NCI-H69 (cell line): ENCODE data around the gene ACAD9.

ENCODE experiments used
- DNase-seq: peaks from one replicate; lab custom pipeline; 2025; lab: John Stamatoyannopoulos, UW

The ACAD9 gene

GRCh38 chr3:128935922-128936321 lies 56.5 kb downstream of the ACAD9 start:
- no peak for DNase-seq

DNA sequence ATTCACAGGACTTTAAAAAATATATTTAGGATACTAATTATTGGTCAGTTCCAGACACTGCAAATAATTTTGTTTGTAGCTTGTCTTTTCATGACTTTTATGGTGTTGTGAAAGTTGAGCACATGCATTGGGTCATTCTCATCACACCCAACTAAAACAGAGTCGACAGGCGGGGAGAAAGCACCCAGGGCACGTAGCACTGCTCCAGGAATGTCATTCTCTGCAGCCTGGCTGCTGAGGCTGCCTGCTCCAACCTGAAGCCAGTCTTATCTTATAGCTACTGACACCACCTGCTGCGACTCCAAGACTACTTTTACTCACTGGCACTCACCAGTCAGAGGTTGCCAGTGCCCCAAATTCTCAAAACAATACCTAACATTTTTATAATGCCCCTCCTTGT lies 56.9 kb downstream of the ACAD9 start:
- DNase-seq, result no peak

GRCh38 chr3:128940252-128940651 lies 60.8 kb downstream of the ACAD9 start:
- DNase-seq, result no peak

GRCh38 chr3:128942161-128942952 lies 62.9 kb downstream of the ACAD9 start:
- DNase-seq, result no peak

DNA sequence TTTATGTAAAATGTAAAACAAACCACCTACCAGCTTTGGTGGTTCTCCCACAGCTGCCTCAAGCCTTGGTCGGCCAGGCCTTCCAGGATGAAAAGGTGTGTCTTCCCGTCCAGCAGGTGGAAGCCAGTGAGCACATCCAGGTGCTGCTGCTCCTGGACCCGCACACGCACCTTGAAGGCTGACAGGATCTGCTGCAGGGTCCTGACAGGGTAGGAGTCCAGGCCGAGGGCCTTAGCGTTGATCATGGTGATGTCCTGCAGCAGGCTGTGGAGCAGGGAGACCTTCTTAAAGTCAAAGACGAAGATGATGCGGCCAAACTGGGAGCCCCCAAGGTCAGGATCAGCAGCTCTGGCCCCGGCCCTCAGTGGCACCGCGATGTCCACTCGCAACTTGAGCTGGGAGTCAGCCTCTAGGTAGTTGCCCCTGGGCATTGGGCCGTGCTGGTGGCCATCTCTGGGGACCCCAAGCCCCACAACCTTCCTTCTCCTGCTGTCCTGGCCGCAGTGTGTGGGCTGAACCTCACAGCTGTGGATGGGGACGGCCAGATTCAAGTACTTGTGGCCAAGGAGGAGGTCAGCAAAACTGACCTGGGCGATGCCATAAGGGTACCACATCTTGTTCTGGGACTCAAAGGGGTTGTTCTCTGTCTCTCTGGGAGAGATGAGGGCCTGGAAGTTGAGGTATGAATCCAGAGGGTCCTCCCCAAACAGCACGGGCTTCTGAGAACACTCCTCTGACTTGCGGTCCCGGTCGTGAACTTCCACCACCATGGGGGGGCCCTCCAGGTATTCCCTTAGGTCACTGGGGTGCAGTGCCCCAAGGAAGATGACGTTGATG lies 65.8 kb downstream of the ACAD9 start:
- no peak for DNase-seq

GRCh38 chr3:128945878-128946175 lies 66.4 kb downstream of the ACAD9 start:
- no peak for DNase-seq

DNA sequence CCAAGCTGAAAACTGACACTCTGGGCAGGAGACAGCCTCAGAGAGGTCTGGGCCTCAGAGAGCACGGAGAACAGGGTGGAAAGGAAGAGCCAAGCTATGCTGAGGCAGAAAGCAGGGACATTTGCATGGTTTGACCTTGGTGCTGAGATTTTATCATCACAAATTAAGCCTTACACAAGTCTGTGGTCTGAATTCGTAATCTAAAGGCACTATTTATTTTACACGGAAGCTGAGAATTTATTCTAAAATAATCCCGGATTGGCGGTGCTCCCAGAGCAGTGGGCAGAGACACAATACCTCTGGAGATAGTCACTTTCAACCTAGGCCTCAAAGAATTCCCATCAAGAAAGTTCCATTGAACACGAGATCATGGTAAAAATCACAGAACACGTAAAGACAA lies 67.0 kb downstream of the ACAD9 start:
- DNase-seq, result no peak

DNA sequence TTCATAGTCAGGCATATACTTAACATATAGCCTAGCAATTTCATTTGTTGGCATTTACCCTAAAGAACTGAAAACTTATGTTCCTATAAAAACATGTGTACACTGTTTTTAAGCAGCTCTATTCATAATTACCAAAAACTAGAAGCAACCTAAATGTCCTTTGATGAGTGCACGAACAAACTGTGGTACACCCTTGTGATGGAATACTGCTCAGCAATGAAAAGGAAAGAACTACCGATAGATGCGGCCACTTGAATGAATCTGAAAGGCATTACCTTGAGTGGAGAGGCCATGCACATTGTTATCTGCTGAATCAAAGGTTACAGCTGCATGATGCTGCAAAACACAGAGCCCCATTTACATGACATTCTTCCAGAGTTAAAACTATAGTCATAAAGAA lies 69.7 kb downstream of the ACAD9 start:
- DNase-seq, result no peak

- DNase-seq, result peak; percentile 66
Measured at GRCh38 chr3:128950223-128950938, 71.0 kb downstream of the ACAD9 start.

DNA sequence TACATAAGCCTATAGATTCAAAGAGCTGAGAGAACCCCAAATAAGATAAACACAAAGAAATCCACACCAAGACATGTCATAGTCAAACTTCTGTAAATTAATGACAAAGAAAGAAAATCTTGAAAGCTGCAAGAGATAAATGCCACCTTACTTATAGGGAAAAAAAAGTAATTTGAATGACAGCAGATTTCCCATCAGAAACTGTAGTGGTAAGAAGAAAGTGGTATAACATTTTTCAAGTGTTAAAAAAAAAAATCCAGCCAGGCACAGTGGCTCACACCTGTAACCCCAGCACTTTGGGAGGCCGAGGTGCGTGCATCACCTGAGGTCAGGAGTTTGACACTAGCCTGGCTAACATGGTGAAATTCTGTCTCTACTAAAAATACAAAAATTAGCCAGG lies 77.0 kb downstream of the ACAD9 start:
- DNase-seq, result no peak
